CD4-positive, alpha-beta T cell treated with Interleukin-17A for 4 hours (primary cell): ENCODE results near the gene SYVN1.
A peak's percentile ranks its signal among the peaks of the same experiment; 100 is the strongest.

ENCODE experiments used
- DNase-seq: peaks from one replicate; pipeline ENCODE4 v3.0.0-alpha.2; 2020; ENCODE audit warnings: mixed read lengths

SYVN1 gene

GRCh38 chr11:65084598-65085375 lies 49.5 kb downstream of the SYVN1 start:
- no peak for DNase-seq

- peak; percentile 96 for DNase-seq
These were observed 50.3 kb downstream of the SYVN1 start, which contains the start of the genes CDCA5 and ZFPL1 for GRCh38 chr11:65083834-65084597. Gene CDCA5, minus strand, starts transcription at chr11:65084040. Its CDS starts 62 bp downstream, at chr11:65083978. Gene ZFPL1, plus strand, starts transcription at chr11:65084222. Its CDS starts 477 bp downstream, at chr11:65084699.

GRCh38 chr11:65083134-65083833 lies 51.0 kb downstream of the SYVN1 start:
- DNase-seq = no peak

- no peak for DNase-seq
These were observed 55.5 kb downstream of the SYVN1 start for GRCh38 chr11:65078786-65079342.

GRCh38 chr11:65078151-65078550 lies 56.2 kb downstream of the SYVN1 start:
- DNase-seq = peak; percentile 82

- DNase-seq = no peak
These were observed 56.9 kb downstream of the SYVN1 start for GRCh38 chr11:65077451-65077850.
